GM18507 (cell line): ENCODE results near the gene PRKCE.
"Not testable (repeated sequence)": the region's sequence is repeated elsewhere in the genome, so short reads cannot be mapped to it uniquely, and the experiment has no call there.

Experiments used
- DNase-seq: peaks from one replicate; pipeline ENCODE4 v3.0.0; 2011; ENCODE audit warnings: low read depth; ENCODE audit not compliant: insufficient read length; ENCODE audit errors: extremely low spot score
- FAIRE-seq: peaks from 2 replicates; lab custom pipeline; 2011; peaks lifted over from hg19 to GRCh38; lab: Jason Lieb, UNC

PRKCE gene

GRCh38 chr2:45841752-45842407 is 190.4 kb downstream of the PRKCE start:
- FAIRE-seq (peak; percentile 26), DNase-seq (no peak)

GRCh38 chr2:45843136-45843535 is 191.7 kb downstream of the PRKCE start:
- no peak for DNase-seq
- FAIRE-seq = peak; percentile 90

DNA sequence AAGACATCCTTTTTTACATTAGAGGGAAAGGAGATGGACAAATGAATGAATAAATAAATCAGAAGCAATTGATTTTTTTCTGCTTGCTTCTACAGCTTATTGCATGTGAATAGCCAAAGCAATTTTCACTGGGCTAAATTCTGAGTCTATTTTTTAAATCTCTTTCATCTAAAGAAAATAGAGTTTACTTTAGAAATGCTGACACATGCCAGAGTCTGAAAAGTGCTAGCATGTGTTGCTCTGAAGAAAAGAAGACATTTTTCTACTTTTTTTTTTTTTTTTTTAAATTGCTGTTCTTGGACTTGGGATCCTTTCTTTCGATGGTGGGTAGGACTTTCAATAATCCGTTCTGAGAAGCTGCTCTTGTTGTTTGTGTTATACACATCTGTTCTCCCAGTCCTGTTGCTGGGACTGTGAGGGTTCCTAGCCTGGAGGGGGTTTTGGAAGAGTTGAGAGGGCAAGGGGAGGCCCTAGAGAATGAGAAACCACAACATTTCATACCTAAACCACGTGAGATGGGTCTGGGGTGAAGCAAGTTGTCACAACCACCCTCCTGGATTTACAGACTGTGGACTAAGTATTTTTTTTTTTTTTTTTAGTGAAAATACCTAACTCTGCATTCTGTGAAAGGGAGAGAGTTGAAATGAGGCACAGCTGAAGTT is 193.5 kb downstream of the PRKCE start:
- FAIRE-seq (peak; percentile 70), DNase-seq (no peak)

GRCh38 chr2:45845566-45845965 is 194.1 kb downstream of the PRKCE start:
- DNase-seq (no peak), FAIRE-seq (no peak)

GRCh38 chr2:45849491-45850283 is 198.2 kb downstream of the PRKCE start:
- FAIRE-seq (no peak), DNase-seq (no peak)

DNA sequence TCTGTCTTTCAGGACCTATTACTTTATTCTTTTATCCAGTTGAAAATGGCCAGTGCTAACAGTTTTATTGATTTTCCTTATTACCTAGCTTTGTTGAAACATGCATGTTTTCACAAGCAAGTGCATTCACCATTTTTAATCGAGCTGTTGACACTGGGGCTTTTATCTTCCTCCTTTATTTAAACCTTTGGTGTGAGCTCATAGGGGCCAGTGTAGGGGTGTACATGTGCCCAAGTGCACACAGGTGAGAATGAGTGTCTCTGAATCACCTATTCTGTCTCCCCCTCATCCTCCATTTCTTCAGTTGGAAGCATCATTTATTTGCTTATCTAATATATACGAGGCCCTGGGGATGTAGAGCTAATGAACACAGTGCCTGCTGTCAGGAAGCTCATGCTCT is 199.1 kb downstream of the PRKCE start:
- no peak for FAIRE-seq

DNA sequence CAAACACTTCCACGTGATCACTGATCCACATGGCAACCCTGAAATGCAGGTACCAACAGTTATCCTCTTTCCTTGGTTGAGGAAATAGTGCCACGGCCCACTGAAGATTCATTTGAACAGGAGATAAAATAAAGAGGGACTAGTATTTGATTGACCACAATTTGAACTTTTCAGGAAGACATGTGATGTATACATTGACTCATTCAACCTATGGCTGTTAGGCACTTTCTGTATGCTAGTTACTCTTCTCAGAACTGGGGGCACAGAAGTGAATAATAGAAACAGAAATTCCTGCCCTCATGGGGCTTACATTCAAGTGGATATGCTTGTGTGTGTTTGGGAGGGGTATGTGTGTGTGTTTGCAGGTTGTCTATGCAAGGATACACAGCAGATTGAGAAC is 199.6 kb downstream of the PRKCE start:
- DNase-seq (no peak), FAIRE-seq (no peak)

More for the DNA sequence above, 199.1 kb downstream of the PRKCE start:
- no peak for DNase-seq

GRCh38 chr2:45851576-45852304 is 200.3 kb downstream of the PRKCE start:
- FAIRE-seq = no peak
- DNase-seq = no peak

GRCh38 chr2:45852450-45853150 is 201.1 kb downstream of the PRKCE start:
- DNase-seq = no peak
- FAIRE-seq = peak; percentile 5

DNA sequence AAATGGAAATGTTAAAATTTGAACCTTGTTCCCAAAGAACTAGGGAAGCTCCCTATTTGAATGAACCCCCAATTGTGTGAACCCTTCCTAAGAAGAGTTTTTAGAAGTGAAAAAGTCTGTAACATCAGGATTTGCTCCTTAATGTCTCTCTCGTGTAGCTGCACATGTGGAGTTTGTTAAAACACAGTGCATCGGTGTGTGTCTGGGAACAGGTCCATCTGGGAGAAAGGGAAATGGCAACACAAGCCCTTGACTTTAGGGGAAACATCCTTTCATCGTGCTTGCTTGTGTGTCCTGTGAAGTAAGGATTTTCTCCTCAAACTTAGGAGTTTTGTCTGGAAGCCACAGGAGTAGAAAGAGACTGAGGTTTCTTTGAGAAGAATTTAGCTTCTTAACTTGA is 203.9 kb downstream of the PRKCE start:
- no peak for DNase-seq
- FAIRE-seq = no peak

GRCh38 chr2:45856391-45857274 is 205.2 kb downstream of the PRKCE start:
- no peak for FAIRE-seq
- no peak for DNase-seq

DNA sequence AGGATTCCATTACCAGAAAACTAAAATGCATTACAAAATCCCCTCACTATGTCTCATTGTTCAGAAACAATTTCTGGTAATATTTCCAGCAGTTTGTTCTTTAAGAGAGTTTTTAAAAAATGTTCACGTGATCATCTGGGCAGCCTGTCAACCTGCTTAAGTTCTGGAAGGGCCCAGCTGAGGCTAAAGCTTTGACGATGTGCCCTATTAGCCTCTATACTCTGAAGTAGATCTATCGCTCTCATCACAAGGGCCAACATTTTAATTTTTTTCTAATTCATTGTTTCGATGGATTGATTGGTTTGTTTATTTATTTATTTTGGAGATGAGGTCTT is 205.8 kb downstream of the PRKCE start:
- FAIRE-seq (no peak), DNase-seq (no peak)

- DNase-seq = no peak
- no peak for FAIRE-seq
Observed at GRCh38 chr2:45857867-45858520, 206.5 kb downstream of the PRKCE start.

DNA sequence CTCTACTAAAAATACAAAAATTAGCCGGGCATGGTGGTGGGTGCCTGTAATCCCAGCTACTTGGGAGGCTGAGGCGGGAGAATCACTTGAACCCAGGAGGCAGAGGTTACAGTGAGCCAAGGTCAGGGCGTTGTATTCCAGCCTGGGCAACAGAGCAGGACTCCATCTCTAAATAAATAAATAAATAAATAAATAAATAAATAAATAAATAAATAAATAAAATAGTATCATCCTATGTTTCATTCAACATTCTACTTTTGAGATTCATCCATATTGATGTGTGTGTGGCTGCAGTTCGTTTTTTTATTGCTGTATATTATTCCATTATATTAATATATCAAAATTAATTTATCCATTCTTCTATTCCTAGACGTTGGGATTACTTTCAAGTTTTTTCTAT is 207.4 kb downstream of the PRKCE start:
- FAIRE-seq, DNase-seq: not testable (repeated sequence)

DNA sequence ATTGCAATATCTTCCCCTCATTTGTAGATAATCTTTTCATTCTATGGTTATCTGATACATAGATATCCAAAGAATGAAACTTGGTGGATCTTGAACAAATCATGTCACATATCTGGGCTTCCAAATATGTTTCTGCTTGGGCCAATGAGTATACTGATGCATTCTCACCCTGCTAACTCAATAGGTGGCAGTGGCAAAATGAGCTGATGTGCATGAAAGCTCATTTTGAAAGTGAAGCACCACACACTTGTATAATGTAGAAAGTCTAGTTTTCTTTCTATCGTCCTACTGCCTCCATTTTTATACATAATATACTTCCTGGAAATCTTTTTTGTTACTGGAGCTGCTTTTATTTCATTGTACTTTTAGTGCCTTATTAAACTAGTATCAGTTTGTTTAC is 208.2 kb downstream of the PRKCE start:
- no peak for FAIRE-seq
- DNase-seq = no peak

DNA sequence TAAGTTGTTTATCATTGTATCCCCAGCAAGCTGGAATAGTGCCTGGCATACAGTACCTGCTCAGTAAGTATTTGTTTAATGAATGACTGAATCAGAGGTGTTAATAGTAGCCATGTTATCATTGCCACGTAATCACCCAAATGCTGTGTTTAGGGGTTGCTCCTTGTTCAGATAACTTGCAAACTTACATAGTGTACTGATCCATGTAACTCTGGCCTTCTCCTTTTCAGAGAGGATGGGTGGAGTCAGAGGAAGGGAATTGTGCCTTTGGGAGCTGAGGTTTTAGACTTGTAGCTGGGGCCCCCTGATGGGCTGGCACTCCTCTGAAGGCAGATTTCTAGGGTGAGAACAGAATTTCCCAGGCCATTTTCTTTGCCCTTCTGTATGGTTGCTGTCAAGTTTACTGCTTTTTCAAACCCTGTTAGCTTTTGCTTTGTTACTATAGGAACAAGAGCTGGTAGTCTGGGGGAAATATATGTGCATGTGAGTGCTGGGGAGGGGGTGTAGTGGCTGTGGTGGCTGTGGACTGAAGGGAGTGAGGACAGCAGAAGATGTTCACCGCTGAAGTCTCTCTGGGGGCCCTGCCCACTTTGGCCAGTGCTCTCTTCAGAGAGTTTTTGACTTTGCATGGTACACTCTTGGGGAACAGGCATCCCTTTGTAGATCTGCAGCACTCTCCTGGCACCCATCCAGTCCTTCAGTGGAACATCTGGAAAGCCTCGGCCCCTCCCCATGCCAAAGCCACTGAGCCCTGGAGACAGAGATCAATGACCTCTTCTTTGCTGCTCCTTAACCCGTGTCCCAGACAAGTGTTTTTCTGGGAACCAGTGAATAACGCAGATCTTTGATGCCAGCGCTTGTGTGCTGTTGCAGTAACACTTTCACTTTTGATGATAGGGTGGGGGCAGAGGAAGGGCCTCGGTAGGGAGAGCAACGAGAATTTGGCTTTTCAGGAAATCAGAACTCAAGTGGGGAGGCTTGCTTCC is 209.0 kb downstream of the PRKCE start:
- FAIRE-seq (peak; percentile 60), DNase-seq (no peak)

DNA sequence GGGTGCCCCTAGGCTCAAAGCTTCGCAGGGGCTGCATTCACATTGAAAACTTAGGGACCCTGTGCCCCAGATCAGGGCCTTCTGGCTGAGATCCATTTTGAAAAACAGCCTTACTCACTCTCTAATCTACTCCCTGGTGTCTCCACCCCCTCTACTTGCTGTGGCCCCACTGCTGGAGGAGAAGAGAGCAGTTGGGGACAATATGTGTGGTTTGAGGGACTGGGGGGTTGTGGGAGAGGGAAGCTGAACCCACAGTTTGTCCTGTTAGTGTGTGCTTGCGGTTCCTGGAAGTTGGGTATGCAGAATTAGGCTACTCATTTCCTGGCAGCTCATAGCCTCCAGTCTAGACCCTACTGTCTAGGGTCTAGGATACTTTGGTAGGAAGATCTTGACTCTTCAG is 211.4 kb downstream of the PRKCE start:
- no peak for DNase-seq
- FAIRE-seq = no peak
